HCEC 1CT (cell line): ENCODE results near the gene API5.
A peak's percentile ranks its signal among the peaks of the same experiment; 100 is the strongest.
"Not testable (repeated sequence)": the region's sequence is repeated elsewhere in the genome, so short reads cannot be mapped to it uniquely, and the experiment has no call there.

Source experiments
- DNase-seq: peaks from one replicate; pipeline ENCODE4 v3.0.0-alpha.2; 2017

API5 gene

GRCh38 chr11:43311791-43312607 is at the start of gene API5:
Gene API5, plus strand, starts transcription at chr11:43311996. Its CDS starts 132 bp downstream, at chr11:43312128.
- DNase-seq: peak; percentile 92

- no peak for DNase-seq
Measured at GRCh38 chr11:43267856-43268580, 43.8 kb upstream of the API5 start.

- DNase-seq: no peak
Measured at GRCh38 chr11:43268786-43269185, 43.0 kb upstream of the API5 start.

GRCh38 chr11:43269254-43269918 is 42.4 kb upstream of the API5 start:
- no peak for DNase-seq

- no peak for DNase-seq
Measured at GRCh38 chr11:43270468-43270867, 41.3 kb upstream of the API5 start.

GRCh38 chr11:43278193-43278956 is 33.4 kb upstream of the API5 start:
- peak; percentile 32 for DNase-seq

GRCh38 chr11:43282607-43283440 is 29.0 kb upstream of the API5 start:
- peak; percentile 19 for DNase-seq

- DNase-seq: no peak
Measured at GRCh38 chr11:43285826-43286225, 26.0 kb upstream of the API5 start.

GRCh38 chr11:43289368-43289767 is 22.4 kb upstream of the API5 start:
- no peak for DNase-seq

GRCh38 chr11:43298397-43298796 is 13.4 kb upstream of the API5 start:
- DNase-seq: no peak

GRCh38 chr11:43315966-43316365 is 4.2 kb downstream of the API5 start:
- no peak for DNase-seq

GRCh38 chr11:43316451-43316850 is 4.7 kb downstream of the API5 start:
- DNase-seq: no peak

GRCh38 chr11:43327987-43328386 is 16.2 kb downstream of the API5 start:
- DNase-seq: peak; percentile 90

- DNase-seq: no peak
Measured at GRCh38 chr11:43328482-43328881, 16.7 kb downstream of the API5 start.

GRCh38 chr11:43341159-43341558 is 29.4 kb downstream of the API5 start:
- DNase-seq: no peak

- not testable (repeated sequence) for DNase-seq
Measured at GRCh38 chr11:43351426-43351825, 39.6 kb downstream of the API5 start.

GRCh38 chr11:43354311-43354710 is 42.5 kb downstream of the API5 start:
- no peak for DNase-seq

GRCh38 chr11:43356336-43356735 is 44.5 kb downstream of the API5 start:
- DNase-seq: no peak

GRCh38 chr11:43358279-43358800 is 46.5 kb downstream of the API5 start:
- no peak for DNase-seq

- DNase-seq: peak; percentile 95
Measured at GRCh38 chr11:43358801-43359421, 47.1 kb downstream of the API5 start, which contains the start of gene TTC17. Gene TTC17, plus strand, starts transcription at chr11:43358920. Its CDS starts 35 bp downstream, at chr11:43358955.

- peak; percentile 41 for DNase-seq
Measured at GRCh38 chr11:43359422-43359818, 47.6 kb downstream of the API5 start.
